ENCODE measurements around the gene OXLD1.

OXLD1 gene

DNA sequence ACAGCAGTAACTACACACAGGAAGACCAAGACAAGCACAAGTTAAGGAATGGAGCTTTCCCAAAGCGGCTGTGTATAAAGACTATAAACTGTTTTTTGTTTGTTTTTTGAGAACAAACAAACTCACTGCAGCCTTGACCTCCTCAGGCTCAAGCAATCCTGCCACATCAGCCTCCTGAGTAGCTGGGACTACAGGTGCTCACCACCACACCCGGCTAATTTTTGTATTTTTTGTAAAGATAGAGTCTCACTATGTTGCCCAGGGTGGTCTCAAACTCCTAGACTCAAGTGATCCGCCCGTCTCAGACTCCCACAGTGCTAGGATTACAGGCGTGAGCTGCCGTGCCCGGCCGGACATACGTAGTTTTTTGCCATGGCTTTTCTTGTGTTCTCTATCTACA is 6.0 kb downstream of the OXLD1 start:
- no peak overlapping the region for H3K4me3 ChIP-seq (ENCODE audit: low read length)
- DNase-seq (ENCODE audit: low read depth, low spot score) = no peak

- DNase-seq (ENCODE audit: low read depth, low spot score) = no peak
- H3K4me3 ChIP-seq (ENCODE audit: low read length) = no peak overlapping the region
These were observed 7.4 kb downstream of the OXLD1 start for GRCh38 chr17:81659038-81659437.

GRCh38 chr17:81656835-81657234 is 9.6 kb downstream of the OXLD1 start:
- DNase-seq (ENCODE audit: low read depth, low spot score) = no peak
- H3K4me3 ChIP-seq (ENCODE audit: low read length) = no peak overlapping the region

DNA sequence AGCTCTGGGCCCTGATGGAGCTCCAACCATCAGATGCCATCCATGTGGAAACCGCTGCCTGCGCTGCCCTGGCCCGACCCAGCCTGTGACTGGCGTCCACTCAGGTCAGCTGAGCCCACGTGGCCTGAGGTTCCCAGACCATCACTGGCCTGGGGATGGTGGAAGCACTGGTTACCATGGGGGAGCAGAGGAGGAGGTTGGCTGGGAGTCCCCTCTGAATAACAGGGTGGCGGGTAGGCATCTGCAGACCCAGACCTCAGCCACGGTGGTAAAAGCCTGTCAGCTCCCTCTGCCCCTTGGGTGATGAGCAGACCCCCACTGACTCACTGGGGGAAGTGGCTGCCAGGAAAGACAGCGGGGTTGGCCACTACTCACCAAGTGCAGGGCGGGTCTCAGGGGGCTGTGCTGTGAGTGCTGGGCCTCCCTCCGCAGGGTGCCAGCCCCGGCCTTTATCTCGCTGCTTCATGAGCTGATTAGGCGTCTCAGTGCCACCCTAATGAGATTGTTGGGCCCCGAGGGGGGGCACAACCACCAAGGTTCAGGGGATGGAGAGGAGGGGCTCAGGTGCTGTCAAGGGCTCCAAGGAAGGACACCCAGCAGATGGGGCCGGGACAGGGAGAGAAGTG is 10.2 kb downstream of the OXLD1 start, which contains the start of gene PDE6G:
PDE6G (minus strand) TSS at position 425 of the 626 bp plus-strand sequence. CDS start 3,237 bp downstream, outside the sequence.
- no peak for DNase-seq (ENCODE audit: low read depth, low spot score)
- no peak within 1 kb of the TSS for H3K4me3 ChIP-seq (ENCODE audit: low read length)

DNA sequence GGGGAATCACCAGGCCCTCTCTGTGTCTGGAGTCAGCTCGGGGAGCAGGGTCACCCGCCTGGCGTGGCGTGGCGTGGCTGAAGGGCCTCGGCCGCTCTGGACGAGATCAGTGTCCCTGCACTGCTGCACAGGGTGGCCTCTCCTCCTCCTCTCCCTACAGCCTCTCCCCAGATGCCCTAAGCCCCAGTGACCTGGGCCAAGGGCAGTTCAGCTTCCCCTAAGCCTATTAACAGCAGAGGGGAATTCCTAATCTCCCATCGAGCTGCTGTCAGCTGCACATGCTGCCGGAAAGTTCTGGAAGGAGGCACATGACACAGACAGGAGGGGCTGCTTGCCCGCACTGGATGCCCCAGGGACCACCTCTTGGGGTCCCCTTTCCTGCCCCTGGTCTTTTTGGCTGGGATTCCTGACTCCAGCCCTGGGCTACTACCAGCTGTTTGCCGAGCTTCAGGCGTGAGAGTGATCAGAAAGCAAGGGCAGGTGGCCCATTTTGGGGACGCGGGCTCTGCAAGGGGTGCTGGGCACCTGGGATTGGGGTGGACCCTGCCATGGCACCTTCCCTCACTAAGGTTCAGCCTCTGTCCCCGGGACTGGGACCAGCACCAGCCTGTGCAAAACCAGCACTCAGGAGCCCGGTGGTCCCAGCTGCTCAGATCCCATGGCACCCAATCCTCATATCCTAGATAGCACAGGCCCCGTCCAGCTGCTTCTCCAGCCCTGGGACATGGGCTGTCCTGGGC is 10.9 kb downstream of the OXLD1 start:
- DNase-seq (ENCODE audit: low read depth, low spot score) = no peak
- H3K4me3 ChIP-seq (ENCODE audit: low read length) = no peak overlapping the region

- no peak overlapping the region for H3K4me3 ChIP-seq (ENCODE audit: low read length)
- no peak for DNase-seq (ENCODE audit: low read depth, low spot score)
These were observed 13.3 kb downstream of the OXLD1 start for GRCh38 chr17:81652906-81653771.

GRCh38 chr17:81651692-81652091 is 14.7 kb downstream of the OXLD1 start:
- no peak for DNase-seq (ENCODE audit: low read depth, low spot score)
- no peak overlapping the region for H3K4me3 ChIP-seq (ENCODE audit: low read length)

GRCh38 chr17:81650951-81651350 is 15.5 kb downstream of the OXLD1 start:
- DNase-seq (ENCODE audit: low read depth, low spot score) = no peak
- H3K4me3 ChIP-seq (ENCODE audit: low read length) = no peak overlapping the region

- no peak overlapping the region for H3K4me3 ChIP-seq (ENCODE audit: low read length)
- no peak for DNase-seq (ENCODE audit: low read depth, low spot score)
These were observed 17.7 kb downstream of the OXLD1 start for GRCh38 chr17:81648707-81649085.

GRCh38 chr17:81648013-81648706 is 18.2 kb downstream of the OXLD1 start:
- H3K4me3 ChIP-seq (ENCODE audit: low read length) = no peak overlapping the region

GRCh38 chr17:81647640-81648012 is 18.8 kb downstream of the OXLD1 start:
- no peak overlapping the region for H3K4me3 ChIP-seq (ENCODE audit: low read length)
- no peak for DNase-seq (ENCODE audit: low read depth, low spot score)

More at GRCh38 chr17:81648013-81648706, 18.2 kb downstream of the OXLD1 start:
- DNase-seq (ENCODE audit: low read depth, low spot score) = no peak

DNA sequence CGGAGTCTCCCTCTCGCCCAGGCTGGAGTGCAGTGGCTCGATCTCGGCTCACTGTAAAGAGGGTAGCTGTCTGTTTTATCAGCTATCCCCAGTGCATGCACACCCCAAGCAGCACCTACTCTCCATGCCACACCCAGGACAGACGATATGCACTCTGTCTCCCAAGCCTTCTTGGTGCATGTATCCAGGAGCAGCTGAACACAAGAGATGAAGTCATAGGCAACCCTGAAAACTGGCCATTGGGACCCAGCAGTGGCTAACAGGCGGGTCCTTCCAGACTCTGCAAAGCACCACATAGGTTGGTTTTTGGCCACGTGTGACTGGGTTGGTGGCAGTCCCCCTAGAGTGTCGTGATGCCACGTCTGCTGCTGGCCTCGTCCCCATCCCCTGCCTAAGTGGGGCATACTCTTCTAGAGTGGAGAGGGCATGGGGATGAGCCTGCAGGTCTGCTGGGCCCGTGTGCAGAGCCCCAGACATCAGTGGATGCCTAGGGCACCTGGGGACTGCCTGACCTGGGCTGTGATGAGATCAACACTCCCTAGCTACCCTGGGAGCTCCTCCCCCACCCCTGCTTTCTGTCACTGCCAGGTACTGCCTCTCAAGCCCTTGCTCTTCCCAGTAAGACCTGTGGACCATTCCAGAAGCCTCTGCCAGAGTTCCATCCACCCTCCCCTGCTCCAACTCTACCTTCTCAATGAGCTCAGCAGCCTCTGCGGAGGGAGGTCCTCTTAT is 19.4 kb downstream of the OXLD1 start:
- H3K4me3 ChIP-seq (ENCODE audit: low read length) = no peak overlapping the region
- DNase-seq (ENCODE audit: low read depth, low spot score) = no peak

GRCh38 chr17:81644976-81645952 is 21.1 kb downstream of the OXLD1 start:
- DNase-seq (ENCODE audit: low read depth, low spot score) = no peak
- no peak overlapping the region for H3K4me3 ChIP-seq (ENCODE audit: low read length)

DNA sequence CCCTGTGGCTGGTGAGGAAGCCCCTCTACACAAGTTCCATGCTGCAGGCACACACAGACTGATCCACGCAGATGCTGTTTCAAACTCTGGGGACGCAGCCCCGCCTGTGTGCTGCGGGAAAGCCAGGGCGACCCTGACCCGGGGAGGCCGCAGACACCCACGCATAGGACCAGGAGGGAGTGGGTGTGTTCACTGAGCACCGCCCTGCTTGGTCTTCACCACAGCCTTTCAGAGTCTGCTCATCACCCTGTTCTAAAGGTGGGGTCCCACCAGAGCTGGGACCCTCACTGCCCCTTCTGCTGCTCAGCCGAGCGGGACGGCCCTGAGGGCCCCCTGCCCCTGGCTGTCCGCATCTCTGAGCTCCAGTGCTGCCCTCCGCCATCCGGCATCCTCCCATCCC is 21.9 kb downstream of the OXLD1 start:
- DNase-seq (ENCODE audit: low read depth, low spot score) = no peak
- no peak overlapping the region for H3K4me3 ChIP-seq (ENCODE audit: low read length)

DNA sequence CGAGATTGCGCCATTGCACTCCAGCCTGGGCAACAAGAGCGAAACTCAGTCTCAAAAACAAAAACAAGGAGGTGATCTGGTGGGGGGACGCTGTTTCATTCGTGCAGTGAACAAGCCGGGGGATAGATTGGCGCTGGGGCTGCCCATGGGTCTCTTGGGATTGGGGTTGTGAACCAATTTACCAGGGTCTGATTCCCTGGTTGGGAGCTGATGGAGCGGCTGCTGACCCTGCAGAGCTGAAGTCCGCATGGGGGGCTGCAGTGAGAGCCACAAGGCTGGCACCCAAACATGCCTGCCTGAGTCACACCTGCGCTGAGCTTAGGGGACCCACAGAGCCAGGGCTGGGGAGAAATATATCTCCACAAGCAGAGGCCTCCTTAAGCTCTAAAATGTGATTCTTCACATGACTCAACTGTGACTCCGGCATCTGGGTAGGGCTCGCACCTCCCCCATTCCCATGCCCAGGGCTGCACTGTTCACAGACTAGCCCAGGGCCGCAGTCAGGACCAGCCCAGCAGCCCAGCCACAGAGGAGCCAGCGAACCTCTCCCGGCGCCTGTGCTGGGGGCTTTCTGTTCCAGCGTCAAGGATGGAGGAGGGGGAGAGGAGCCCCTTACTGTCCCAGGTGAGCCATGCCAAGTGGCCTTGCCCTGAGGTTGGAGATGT is 24.4 kb downstream of the OXLD1 start:
- no peak for DNase-seq (ENCODE audit: low read depth, low spot score)
- no peak overlapping the region for H3K4me3 ChIP-seq (ENCODE audit: low read length)

DNA sequence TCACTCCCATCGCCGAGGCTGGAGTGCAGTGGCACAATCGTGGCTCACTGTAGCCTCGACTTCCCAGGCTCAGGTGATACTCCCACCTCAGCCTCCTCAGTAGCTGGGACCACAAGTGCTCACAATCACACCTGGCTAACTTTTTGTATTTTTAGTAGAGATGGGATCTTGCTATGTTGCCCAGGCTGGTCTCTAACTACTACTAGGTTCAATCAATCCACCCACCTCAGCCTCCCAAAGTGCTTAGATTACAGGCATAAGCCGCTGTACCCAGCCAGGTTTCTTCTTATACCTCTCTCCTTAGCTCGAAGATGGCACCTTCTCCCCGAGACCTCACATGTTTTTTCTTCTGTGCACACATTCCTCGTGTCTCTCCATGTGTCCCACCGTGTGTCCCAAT is 26.4 kb downstream of the OXLD1 start:
- no peak for DNase-seq (ENCODE audit: low read depth, low spot score)
- no peak overlapping the region for H3K4me3 ChIP-seq (ENCODE audit: low read length)

DNA sequence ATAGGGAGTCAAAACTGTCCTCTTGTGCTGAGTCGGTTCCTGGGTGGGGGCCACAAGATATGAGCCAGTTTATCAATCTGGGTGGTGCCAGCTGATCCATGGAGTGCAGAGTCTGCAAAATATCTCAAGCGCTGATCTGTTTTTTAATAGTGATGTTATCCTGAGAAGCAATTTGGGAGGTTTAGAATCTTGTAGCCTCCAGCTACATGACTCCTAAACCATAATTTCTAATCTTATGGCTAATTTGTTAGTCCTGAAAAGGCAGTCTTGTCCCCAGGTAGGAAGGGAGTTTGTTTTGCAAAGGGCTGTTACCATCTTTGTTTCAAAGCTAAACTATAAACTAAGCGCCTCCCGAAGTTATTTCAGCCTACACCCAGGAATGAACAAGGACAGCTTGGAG is 27.7 kb downstream of the OXLD1 start:
- DNase-seq (ENCODE audit: low read depth, low spot score) = no peak
- no peak overlapping the region for H3K4me3 ChIP-seq (ENCODE audit: low read length)
